HL-60 (cell line): ENCODE measurements around the gene LY6G5C.

Experiments used
- CTCF ChIP-seq: IDR thresholded peaks from one replicate; pipeline ENCODE4 v1.5.1; 2011; ENCODE audit warnings: low read length, control low read depth, inconsistent platforms; ENCODE audit not compliant: insufficient read depth
- GABPA ChIP-seq: IDR thresholded peaks from 2 replicates; pipeline ENCODE4 v1.6.1; 2012; ENCODE audit warnings: low read depth
- POLR2AphosphoS5 ChIP-seq: IDR thresholded peaks from 2 replicates; pipeline ENCODE4 v1.6.1; 2012; ENCODE audit warnings: low read depth
- REST ChIP-seq: IDR thresholded peaks from 2 replicates; pipeline ENCODE4 v1.6.1; 2012; ENCODE audit warnings: low read depth; ENCODE audit not compliant: insufficient replicate concordance
- SPI1 ChIP-seq: IDR thresholded peaks from 2 replicates; pipeline ENCODE4 v1.6.1; 2012; ENCODE audit warnings: low read depth, mild to moderate bottlenecking, borderline replicate concordance

- TF ChIP-seq CTCF (no peak), POLR2AphosphoS5 (no peak), GABPA (no peak), REST (no peak), SPI1 (no peak)
These were observed 5.6 kb upstream of the LY6G5C start for GRCh38 chr6:31686483-31686882.
